SK-N-SH treated with all-trans-retinoic acid at 6 μM for 48 hours (cell line): ENCODE results near the gene PGBD2.

ENCODE experiments used
- ARNTL ChIP-seq: fragments of 450-650 bp; formaldehyde crosslinking; IDR thresholded peaks from 2 replicates; pipeline ENCODE4 v1.5.0; 2020; ENCODE audit warnings: low read depth, mild to moderate bottlenecking, moderate library complexity, borderline replicate concordance
- ISL1 ChIP-seq: fragments of 250-450 bp; sonication (Bioruptor Pico); IDR thresholded peaks from 2 replicates; pipeline ENCODE4 v2.1.2; 2022; ENCODE audit warnings: mild to moderate bottlenecking, moderate library complexity
- OSR1 ChIP-seq: fragments of 250-450 bp; sonication (Bioruptor Pico); IDR thresholded peaks from 2 replicates; pipeline ENCODE4 v1.8.0; 2022; ENCODE audit warnings: moderate library complexity, mild to moderate bottlenecking, inconsistent platforms
- PPARA ChIP-seq: fragments of 250-450 bp; sonication (Bioruptor Pico); IDR thresholded peaks from 2 replicates; pipeline ENCODE4 v1.5.0; 2020; ENCODE audit warnings: mild to moderate bottlenecking, borderline replicate concordance
- RARB ChIP-seq: fragments of 250-450 bp; sonication (Bioruptor Pico); IDR thresholded peaks from 2 replicates; pipeline ENCODE4 v1.8.0; 2021; ENCODE audit warnings: mild to moderate bottlenecking, moderate library complexity
- ZFP3 ChIP-seq: fragments of 250-450 bp; sonication (Bioruptor Pico); IDR thresholded peaks from 2 replicates; pipeline ENCODE4 v1.5.0; 2020; ENCODE audit warnings: mild to moderate bottlenecking, moderate library complexity
- ZFP30 ChIP-seq: fragments of 450-650 bp; formaldehyde crosslinking; IDR thresholded peaks from 2 replicates; pipeline ENCODE4 v1.5.0; 2022; ENCODE audit warnings: mild to moderate bottlenecking, moderate library complexity
- ZNF565 ChIP-seq: fragments of 450-650 bp; formaldehyde crosslinking; conservative IDR thresholded peaks from 2 replicates; pipeline ENCODE4 v1.5.0; 2020; ENCODE audit warnings: low read depth, mild to moderate bottlenecking, moderate library complexity
- ZNF70 ChIP-seq: fragments of 450-650 bp; formaldehyde crosslinking; IDR thresholded peaks from 2 replicates; pipeline ENCODE4 v1.5.0; 2020; ENCODE audit warnings: mild to moderate bottlenecking, moderate library complexity
- TF ChIP-seq, protein P1 (sequence below): fragments of 250-450 bp; sonication (Bioruptor Pico); IDR thresholded peaks from 2 replicates; pipeline ENCODE4 v1.8.0; 2020; ENCODE audit warnings: mild to moderate bottlenecking, moderate library complexity, borderline replicate concordance
- TF ChIP-seq, protein P2 (sequence below): fragments of 250-450 bp; sonication (Bioruptor Pico); IDR thresholded peaks from 2 replicates; pipeline ENCODE4 v1.5.1; 2020; ENCODE audit warnings: low read depth, mild to moderate bottlenecking, moderate library complexity
- TF ChIP-seq, protein P3 (sequence below): fragments of 250-450 bp; sonication (Bioruptor Pico); IDR thresholded peaks from 2 replicates; pipeline ENCODE4 v1.8.0; 2021; ENCODE audit warnings: low read depth, mild to moderate bottlenecking, moderate library complexity, borderline replicate concordance

DNA sequence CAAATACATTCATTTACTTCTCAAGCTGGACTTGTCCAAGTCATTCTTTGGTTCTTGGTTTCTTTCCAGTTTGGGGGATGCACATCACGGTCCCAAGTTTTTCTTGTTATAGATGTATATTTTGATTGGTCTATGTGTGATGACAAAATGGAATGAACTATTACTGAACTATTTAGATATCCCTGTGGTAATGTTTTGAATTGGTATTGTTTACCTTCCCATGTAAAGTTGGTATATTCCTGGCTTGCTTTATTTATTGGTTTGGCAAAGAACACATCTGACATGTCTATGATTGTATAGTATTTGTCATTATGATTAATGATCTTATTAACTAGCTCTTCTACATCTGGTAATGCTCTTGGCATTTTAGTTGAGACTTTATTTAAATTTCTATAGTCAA is 24.8 kb upstream of the PGBD2 start:
- TF ChIP-seq ZFP30 = no peak
- TF ChIP-seq, protein P1, sequence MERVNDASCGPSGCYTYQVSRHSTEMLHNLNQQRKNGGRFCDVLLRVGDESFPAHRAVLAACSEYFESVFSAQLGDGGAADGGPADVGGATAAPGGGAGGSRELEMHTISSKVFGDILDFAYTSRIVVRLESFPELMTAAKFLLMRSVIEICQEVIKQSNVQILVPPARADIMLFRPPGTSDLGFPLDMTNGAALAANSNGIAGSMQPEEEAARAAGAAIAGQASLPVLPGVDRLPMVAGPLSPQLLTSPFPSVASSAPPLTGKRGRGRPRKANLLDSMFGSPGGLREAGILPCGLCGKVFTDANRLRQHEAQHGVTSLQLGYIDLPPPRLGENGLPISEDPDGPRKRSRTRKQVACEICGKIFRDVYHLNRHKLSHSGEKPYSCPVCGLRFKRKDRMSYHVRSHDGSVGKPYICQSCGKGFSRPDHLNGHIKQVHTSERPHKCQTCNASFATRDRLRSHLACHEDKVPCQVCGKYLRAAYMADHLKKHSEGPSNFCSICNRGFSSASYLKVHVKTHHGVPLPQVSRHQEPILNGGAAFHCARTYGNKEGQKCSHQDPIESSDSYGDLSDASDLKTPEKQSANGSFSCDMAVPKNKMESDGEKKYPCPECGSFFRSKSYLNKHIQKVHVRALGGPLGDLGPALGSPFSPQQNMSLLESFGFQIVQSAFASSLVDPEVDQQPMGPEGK (CRISPR knock-in tag) = no peak
- TF ChIP-seq, protein P2, sequence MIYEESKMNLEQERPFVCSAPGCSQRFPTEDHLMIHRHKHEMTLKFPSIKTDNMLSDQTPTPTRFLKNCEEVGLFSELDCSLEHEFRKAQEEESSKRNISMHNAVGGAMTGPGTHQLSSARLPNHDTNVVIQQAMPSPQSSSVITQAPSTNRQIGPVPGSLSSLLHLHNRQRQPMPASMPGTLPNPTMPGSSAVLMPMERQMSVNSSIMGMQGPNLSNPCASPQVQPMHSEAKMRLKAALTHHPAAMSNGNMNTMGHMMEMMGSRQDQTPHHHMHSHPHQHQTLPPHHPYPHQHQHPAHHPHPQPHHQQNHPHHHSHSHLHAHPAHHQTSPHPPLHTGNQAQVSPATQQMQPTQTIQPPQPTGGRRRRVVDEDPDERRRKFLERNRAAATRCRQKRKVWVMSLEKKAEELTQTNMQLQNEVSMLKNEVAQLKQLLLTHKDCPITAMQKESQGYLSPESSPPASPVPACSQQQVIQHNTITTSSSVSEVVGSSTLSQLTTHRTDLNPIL (CRISPR knock-in tag) = no peak
- no peak for TF ChIP-seq PPARA (CRISPR knock-in tag)
- TF ChIP-seq, protein P3, sequence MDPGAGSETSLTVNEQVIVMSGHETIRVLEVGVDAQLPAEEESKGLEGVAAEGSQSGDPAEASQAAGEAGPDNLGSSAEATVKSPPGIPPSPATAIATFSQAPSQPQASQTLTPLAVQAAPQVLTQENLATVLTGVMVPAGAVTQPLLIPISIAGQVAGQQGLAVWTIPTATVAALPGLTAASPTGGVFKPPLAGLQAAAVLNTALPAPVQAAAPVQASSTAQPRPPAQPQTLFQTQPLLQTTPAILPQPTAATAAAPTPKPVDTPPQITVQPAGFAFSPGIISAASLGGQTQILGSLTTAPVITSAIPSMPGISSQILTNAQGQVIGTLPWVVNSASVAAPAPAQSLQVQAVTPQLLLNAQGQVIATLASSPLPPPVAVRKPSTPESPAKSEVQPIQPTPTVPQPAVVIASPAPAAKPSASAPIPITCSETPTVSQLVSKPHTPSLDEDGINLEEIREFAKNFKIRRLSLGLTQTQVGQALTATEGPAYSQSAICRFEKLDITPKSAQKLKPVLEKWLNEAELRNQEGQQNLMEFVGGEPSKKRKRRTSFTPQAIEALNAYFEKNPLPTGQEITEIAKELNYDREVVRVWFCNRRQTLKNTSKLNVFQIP (CRISPR knock-in tag) = no peak
- no peak for TF ChIP-seq ZNF565
- TF ChIP-seq ISL1 (CRISPR knock-in tag) = no peak
- no peak for TF ChIP-seq OSR1
- TF ChIP-seq ZNF70 (CRISPR knock-in tag) = no peak
- TF ChIP-seq ZFP3 (CRISPR knock-in tag) = no peak
- no peak for TF ChIP-seq RARB
- no peak for TF ChIP-seq ARNTL (CRISPR knock-in tag)
